Embryonic facial prominence (tissue), 1 donor: Measurements from ENCODE around the gene STARD4.

Source experiments
- DNase-seq: peaks from one replicate; pipeline ENCODE4 v3.0.0-alpha.2; 2016; ENCODE audit errors: extremely low spot score

The STARD4 gene

DNA sequence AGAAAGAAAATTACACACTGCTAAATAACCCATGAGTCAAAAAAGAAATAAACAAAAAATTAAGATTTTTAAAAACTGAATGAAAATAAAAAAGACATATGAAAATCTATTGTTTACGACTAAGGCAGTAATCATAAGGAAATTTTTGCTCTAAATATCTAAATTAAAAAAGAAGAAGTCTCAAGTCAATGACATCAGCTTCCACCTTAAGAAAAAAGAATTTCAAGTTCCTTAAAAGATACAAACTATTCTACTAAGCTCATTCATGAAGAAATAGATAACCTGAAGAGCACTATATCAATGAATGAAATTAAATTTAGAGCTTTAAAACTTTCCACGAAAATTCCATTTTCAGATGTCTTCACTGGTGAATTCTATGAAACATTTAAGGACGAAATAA lies 15.7 kb upstream of the STARD4 start:
- DNase-seq: no peak

DNA sequence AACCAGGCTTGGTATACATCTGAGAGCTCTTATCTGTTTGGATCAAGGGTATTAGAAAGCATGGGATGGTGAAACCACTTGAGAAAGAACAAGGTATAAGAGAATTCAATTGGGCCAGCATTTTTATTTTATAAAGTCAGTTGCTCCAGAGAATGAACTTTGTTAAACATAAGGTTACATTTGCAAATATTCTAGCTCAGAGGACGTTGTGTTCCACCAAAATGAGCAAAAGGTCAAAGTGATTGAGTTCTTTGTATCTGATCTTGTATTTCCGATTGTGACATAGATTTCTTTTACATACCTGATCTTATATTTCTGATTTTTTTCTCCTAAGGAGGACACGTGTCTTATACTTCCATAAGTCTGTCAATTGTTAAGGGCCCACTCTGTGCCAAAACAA lies 8.6 kb upstream of the STARD4 start:
- no peak for DNase-seq

- no peak for DNase-seq
These were observed 6.4 kb upstream of the STARD4 start for GRCh38 chr5:111518777-111519176.

GRCh38 chr5:111517853-111518501 lies 5.6 kb upstream of the STARD4 start:
- DNase-seq: no peak

DNA sequence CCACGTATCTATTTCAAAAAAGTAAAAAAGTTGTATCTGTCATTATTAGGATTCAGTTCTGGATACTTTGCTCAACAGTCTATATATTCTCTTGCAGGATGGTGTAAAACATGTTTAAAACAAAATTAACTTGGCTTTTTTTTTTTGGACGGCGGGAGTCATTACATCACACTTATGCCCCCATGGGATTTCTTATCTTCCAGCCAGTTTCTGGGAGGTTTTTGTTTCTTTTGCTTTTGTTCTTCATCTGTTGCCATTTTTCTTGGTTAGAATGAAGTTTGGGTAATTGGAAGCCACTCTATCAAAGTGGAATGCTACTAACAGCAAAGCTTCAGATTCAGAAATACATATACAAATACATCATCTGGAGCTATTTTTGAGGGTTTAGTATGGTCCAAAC lies 1.8 kb upstream of the STARD4 start:
- no peak for DNase-seq

GRCh38 chr5:111513131-111513520 lies 791 bp upstream of the STARD4 start:
- no peak for DNase-seq

- DNase-seq: no peak
These were observed 432 bp downstream of the STARD4 start for GRCh38 chr5:111511831-111512374.

- DNase-seq: no peak
These were observed 1.0 kb downstream of the STARD4 start for GRCh38 chr5:111511174-111511830.

GRCh38 chr5:111509119-111509518 lies 3.2 kb downstream of the STARD4 start:
- no peak for DNase-seq

DNA sequence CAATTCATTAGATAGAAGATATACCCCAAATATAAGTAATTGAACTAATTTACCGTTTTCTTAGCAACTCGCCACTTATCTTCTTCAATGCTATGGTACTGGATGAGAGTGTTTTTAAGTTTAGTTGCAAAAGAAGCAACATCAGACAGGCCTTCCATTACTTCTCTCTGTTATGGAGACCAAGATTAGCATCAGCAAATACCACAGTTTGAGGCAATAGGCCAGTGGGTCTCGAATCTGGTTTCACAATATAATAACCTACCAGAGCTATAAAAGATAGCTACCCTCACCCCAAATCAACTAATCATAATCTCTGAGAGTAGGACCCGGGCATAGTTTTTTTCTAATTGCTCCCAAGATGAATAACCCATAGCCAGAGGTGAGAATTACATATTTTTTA lies 5.1 kb downstream of the STARD4 start:
- no peak for DNase-seq

- no peak for DNase-seq
These were observed 7.2 kb downstream of the STARD4 start for GRCh38 chr5:111505096-111505495.

DNA sequence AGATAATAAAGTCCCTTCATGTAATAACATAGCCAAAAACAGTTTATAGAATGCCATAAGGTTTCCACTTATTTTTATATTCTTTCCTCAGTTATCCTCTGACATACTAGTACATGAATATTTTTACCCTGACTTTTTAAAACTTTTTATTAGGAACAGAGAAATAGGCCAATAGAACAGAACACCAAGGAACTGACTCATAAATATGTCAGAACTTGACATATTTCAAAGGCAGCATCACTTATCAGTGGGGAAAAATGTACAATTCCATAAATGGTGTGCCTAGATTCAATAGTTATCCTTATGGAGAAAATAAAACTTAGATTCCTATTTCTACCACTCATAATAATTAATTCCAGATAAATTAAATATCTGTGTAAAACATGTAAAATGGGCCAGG lies 9.4 kb downstream of the STARD4 start:
- no peak for DNase-seq

- DNase-seq: no peak
These were observed 14.0 kb downstream of the STARD4 start for GRCh38 chr5:111498346-111498745.

DNA sequence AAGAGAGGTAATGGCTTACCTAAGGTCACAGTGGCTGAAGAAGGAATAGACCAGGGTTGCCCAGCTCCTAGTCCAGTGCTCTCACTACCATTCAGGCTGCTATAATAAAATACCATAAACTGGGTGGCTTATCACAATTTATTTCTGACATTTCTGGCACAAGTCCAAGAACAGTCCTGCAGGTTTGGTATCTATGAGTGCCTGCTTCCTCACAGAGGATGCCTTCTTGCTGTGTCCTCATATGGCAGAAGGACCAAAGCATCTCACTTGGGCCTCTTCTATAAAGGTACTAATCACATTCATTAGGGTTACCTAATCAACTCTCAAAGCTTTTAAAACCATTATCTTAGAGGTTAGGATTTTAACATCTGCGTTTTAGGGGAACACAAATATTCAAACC lies 17.2 kb downstream of the STARD4 start:
- no peak for DNase-seq

DNA sequence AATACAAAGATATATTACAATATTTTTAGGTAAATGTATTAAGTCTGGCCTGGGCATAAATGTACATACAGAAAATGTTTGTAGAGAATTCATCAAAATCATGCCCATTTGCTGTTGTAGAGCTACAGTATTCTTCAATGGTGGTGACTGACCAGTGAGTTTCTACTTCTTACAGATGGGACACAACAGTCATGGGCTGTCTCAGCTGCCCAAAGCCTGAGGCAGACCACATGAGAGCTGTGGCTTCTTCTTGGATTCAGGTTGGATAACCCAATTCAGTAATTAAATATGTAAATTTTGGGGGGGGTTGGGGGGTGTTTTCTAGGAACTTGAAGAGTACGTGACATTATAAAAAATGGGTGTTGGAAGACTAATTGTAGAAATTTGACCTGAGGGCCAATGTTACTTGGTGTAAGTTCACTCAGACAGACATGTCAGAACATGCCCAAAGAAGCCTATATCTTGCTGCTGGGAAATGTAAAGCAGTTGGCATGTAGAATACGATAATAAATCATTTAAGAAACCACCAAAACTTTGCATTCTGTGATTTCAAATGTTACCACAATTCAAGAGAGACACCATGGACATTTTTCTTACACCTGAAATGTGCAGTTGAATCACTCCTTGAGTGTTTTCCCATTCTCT lies 17.9 kb downstream of the STARD4 start:
- no peak for DNase-seq

- DNase-seq: no peak
These were observed 19.3 kb downstream of the STARD4 start for GRCh38 chr5:111493031-111493430.

- DNase-seq: no peak
These were observed 24.0 kb downstream of the STARD4 start for GRCh38 chr5:111488353-111488752.

DNA sequence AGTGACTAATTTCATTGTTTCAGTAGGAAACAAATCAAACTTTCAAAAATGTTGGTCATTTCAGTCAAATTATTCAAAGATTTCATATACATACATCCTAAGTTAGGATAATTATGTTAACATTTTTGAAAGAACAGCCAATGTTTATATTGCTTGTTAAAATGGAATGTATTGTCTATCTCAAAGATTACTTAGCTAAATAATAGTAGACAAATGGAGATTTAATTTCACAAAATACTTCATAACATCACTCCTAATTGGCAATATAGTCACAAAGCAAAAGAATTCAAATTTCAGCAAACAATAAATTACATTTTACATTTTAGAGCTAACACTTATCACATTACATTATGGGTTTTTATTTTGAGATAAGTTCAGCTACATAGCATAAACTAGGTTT lies 25.4 kb downstream of the STARD4 start:
- no peak for DNase-seq

DNA sequence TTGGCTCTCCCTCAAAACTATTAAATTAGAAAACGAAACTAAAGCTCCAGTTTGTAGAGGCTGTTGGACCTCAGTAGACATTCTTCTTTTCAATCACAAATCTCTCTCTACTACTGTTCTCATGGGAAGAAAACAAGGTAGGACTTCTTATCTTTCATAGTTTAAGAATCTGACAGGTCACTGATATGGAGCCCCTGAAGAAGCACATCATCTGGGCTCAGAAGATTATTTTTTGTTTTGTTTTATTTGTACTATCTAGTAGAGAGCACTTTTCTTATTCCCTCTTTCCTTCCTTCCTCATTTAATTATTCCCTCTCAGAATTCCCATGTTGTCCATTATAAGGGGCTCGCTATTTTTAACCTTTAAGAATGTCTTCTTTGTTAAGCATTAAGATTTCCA lies 26.3 kb downstream of the STARD4 start:
- no peak for DNase-seq

DNA sequence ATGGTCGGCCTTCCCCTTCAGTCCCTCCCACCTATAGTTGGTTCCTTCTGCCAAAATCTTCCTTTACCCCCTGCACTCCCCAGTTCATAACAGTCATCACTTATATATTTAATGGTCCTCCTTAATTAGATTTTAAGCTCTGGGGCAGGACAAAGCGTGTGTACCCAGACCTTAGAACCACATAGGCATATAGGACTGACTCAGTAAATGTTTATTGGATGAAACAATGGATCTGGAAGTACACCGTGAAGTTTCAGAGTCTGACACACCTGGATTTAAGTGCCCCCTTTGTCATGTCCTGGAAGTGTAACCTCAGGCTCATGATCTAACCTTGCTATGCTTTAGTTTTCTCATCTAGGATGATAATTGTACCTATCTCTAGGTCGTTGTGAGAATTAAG lies 32.0 kb downstream of the STARD4 start:
- DNase-seq: no peak

- DNase-seq: no peak
These were observed 33.4 kb downstream of the STARD4 start for GRCh38 chr5:111478898-111479297.

GRCh38 chr5:111478266-111478665 lies 34.1 kb downstream of the STARD4 start:
- DNase-seq: no peak

GRCh38 chr5:111472579-111472978 lies 39.8 kb downstream of the STARD4 start:
- DNase-seq: no peak
